ENCODE measurements around the gene PIP4K2C.
"Not testable (repeated sequence)": the region's sequence is repeated elsewhere in the genome, so short reads cannot be mapped to it uniquely, and the experiment has no call there.

PIP4K2C gene

DNA sequence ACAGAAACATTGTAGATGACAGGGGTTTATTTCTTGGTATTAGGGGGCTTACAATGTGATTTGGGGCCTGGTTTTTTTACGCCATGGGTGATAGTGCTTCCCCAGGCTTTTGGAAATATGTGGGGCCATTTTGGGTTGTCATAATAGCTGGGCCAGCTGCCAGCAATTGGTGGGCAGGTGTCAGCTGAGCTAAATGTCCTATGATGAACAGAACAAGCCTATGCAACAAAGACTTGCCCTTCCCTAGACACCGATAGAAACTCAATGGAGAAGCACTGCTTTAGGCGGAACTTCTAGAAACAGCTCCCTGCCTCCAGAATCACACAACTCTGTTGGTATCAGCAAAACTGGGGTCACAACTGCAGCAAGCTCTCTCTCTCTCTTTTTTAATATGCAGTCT, 47.1 kb downstream of the PIP4K2C start:
- Histone ChIP-seq H3K27me3 (ENCODE audit: insufficient read depth, poor library complexity, severe bottlenecking) (peaks cover 3% of the 10 kb centered on the region), H3K4me3 (replicated peaks; ENCODE audit: insufficient read depth, low read length) (no peak overlapping the region), H3K27ac (replicated peaks) (no peak overlapping the region)
- TF ChIP-seq GABPA (IDR thresholded peaks at IDR 0.05; ENCODE audit: low read depth) = no peak
- no peak for TF ChIP-seq REST (IDR thresholded peaks at IDR 0.05; ENCODE audit: insufficient replicate concordance, low read depth)
- TF ChIP-seq CTCF (IDR thresholded peaks at IDR 0.05; ENCODE audit: insufficient read depth, low read length) = no peak
- no peak for TF ChIP-seq SPI1 (IDR thresholded peaks at IDR 0.05; ENCODE audit: borderline replicate concordance, low read depth)
- no peak for TF ChIP-seq POLR2AphosphoS5 (IDR thresholded peaks at IDR 0.05; ENCODE audit: low read depth)
- no peak for DNase-seq (ENCODE audit: low read depth in 1 of 2, low spot score in 1 of 2)

DNA sequence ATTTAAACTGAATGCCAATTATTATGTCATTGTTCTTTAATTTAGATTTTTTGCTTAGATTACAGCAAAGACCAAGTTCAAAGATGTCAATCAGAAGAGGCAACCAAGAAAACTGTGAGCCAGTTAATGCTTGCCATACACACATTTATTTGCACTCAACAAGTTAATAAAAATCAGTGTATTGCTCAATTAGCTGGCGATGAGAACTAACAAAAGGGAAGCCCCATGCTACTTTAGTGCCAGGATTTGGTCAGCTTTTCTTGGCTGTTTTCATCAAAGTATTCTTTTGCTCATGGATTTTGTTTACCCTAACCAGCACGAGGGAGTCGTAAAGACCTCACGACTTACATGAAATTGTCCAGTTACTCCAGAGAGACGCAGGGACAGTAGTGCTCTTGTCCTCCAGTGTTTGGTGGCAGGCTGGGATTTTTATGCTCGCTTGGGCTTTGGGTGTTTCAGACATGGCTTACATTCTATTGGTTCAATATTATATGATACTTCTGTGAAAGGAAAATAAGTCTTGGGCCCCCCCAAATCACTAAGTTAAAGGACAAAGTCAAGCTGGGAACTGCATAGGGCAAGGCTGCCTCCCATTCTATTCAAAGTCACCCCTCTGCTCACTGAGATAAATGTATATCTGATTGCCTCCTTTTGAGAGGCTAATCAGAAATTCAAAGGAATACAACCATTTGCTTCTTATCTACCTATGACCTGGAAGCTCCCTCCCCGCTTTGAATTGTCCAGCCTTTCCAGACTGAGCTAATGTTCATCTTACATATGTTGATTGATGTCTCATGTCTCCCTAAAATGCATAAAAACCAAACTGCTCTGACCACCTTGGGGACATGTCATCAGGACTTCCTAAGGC, 49.4 kb downstream of the PIP4K2C start:
- DNase-seq (ENCODE audit: low read depth in 1 of 2, low spot score in 1 of 2) = no peak
- Histone ChIP-seq H3K4me3 (replicated peaks; ENCODE audit: insufficient read depth, low read length) (no peak overlapping the region), H3K27ac (replicated peaks) (no peak overlapping the region), H3K27me3 (ENCODE audit: insufficient read depth, poor library complexity, severe bottlenecking) (peaks cover 3% of the 10 kb centered on the region)
- TF ChIP-seq POLR2AphosphoS5 (IDR thresholded peaks at IDR 0.05; ENCODE audit: low read depth) = no peak
- no peak for TF ChIP-seq GABPA (IDR thresholded peaks at IDR 0.05; ENCODE audit: low read depth)
- TF ChIP-seq CTCF (IDR thresholded peaks at IDR 0.05; ENCODE audit: insufficient read depth, low read length) = no peak
- TF ChIP-seq SPI1 (IDR thresholded peaks at IDR 0.05; ENCODE audit: borderline replicate concordance, low read depth) = no peak
- no peak for TF ChIP-seq REST (IDR thresholded peaks at IDR 0.05; ENCODE audit: insufficient replicate concordance, low read depth)

DNA sequence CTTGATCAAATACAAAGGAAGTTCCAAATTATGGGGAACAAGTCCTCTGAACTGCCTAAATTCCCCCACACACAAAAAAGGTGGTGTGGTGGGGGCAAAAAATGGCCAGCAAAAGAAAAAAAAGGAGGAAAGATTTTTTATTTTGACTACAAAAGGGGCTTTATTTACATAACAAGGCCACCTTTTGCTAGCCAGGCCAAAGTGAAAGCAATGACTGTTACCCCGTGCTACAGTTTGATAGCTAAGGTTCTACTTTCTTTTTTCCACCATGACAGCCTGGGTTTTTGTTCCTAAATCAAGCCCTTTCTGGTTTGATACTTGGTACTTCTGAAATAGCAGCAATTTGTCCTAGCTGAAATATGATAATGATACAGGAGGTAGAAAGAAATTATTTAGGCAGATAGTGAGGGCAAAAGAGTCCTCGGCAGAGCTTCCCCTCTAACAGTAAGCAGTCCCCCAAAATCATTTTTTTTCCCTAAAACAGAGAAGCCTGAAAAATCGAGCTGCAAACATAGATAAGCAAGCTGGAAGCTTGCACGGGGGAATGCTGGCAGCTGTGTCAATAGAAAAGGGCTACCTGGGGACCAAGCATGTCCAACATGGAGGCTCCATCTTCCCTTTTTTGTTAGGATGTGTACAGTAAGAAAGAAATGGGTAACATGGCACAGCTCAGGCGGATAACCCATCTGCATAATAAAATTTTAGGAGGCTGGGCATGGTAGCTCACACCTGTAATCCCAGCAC, 50.9 kb downstream of the PIP4K2C start:
- Histone ChIP-seq H3K4me3 (replicated peaks; ENCODE audit: insufficient read depth, low read length) (no peak overlapping the region), H3K27ac (replicated peaks) (no peak overlapping the region), H3K27me3 (ENCODE audit: insufficient read depth, poor library complexity, severe bottlenecking) (peaks cover 3% of the 10 kb centered on the region)
- TF ChIP-seq CTCF (IDR thresholded peaks at IDR 0.05; ENCODE audit: insufficient read depth, low read length) (no peak), SPI1 (IDR thresholded peaks at IDR 0.05; ENCODE audit: borderline replicate concordance, low read depth) (no peak), POLR2AphosphoS5 (IDR thresholded peaks at IDR 0.05; ENCODE audit: low read depth) (no peak), GABPA (IDR thresholded peaks at IDR 0.05; ENCODE audit: low read depth) (no peak)
- DNase-seq (ENCODE audit: low read depth in 1 of 2, low spot score in 1 of 2) = no peak

DNA sequence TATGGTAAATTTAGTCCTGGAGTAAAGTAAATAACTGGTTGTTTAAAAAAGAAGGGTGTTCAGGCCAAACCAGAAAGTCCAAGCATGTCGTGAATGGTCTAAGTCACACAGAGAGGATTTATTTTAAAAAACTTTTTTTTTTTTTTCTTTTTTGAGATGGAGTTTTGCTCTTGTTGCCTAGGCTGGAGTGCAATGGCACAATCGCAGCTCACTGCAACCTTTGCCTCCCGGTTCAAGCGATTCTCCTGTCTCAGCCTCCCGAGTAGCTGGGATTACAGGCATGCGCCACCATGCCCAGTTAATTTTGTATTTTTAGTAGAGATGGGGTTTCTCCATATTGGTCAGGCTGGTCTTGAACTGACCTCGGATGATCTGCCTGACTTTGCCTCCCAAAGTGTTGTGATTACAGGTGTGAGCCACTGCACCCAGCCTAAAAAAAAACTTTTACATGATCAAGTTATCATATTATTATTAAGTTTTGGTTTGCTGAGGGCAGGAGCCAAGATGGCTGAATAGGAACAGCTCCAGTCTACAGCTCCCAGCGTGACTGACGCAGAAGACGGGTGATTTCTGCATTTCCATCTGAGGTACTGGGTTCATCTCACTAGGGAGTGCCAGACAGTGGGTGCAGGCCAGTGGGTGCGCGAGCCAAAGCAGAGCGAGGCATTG, 55.1 kb downstream of the PIP4K2C start:
- DNase-seq (ENCODE audit: low read depth in 1 of 2, low spot score in 1 of 2); H3K4me3 ChIP-seq (replicated peaks; ENCODE audit: insufficient read depth, low read length); H3K27ac ChIP-seq (replicated peaks); H3K27me3 ChIP-seq (ENCODE audit: insufficient read depth, poor library complexity, severe bottlenecking): not testable (repeated sequence)

DNA sequence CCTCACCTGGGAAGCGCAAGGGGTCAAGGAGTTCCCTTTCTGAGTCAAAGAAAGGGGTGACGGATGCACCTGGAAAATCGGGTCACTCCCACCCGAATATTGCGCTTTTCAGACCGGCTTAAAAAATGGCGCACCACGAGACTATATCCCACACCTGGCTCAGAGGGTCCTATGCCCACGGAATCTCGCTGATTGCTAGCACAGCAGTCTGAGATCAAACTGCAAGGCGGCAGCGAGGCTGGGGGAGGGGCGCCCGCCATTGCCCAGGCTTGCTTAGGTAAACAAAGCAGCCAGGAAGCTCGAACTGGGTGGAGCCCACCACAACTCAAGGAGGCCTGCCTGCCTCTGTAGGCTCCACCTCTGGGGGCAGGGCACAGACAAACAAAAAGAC, 55.7 kb downstream of the PIP4K2C start:
- H3K4me3 ChIP-seq (replicated peaks; ENCODE audit: insufficient read depth, low read length); H3K27me3 ChIP-seq (ENCODE audit: insufficient read depth, poor library complexity, severe bottlenecking); H3K27ac ChIP-seq (replicated peaks); DNase-seq (ENCODE audit: low read depth in 1 of 2, low spot score in 1 of 2): not testable (repeated sequence)
